ENCODE results near the gene ADARB1.

The ADARB1 gene

DNA sequence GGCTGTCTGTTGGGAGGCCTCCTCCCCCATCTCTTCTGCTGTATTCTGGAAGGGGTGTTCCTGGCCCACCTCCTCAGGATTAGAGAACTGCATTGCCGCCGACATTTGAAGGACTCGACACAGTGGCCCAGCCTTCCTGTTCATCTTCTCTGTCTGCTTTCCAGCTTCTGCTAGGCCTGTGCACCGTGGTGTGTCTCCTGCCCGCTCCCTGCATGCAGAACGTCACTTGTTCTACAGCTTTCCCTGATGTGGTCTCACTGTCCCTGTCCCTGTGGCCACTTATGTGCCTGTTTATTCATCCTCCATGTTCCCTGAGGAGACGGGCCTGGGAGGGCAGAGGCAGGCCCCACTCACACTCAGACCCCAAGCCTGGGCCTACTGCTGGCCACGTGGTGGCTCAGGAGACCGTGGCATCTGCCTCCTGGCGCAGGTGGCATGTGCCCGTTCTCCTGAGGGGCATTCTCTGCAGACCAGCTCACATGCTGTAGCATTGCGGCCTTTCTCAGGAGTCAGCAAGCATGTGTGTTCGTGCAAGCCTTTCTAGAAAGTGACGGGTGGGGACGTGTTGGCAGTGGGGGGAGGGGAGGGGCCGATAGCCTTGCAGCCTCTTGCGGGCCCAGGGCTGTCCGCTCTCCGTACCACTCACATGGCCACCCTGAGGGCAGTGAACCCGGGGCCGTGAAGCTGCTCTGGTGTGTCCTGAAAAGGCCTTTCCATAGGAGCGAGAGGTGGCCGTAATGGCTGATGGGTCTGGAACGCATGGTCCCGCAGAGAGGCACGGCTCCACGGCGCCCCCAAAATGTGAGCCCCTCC lies 177.5 kb downstream of the ADARB1 start:
- no peak overlapping the region for H3K27ac ChIP-seq
- TF ChIP-seq, protein P1, sequence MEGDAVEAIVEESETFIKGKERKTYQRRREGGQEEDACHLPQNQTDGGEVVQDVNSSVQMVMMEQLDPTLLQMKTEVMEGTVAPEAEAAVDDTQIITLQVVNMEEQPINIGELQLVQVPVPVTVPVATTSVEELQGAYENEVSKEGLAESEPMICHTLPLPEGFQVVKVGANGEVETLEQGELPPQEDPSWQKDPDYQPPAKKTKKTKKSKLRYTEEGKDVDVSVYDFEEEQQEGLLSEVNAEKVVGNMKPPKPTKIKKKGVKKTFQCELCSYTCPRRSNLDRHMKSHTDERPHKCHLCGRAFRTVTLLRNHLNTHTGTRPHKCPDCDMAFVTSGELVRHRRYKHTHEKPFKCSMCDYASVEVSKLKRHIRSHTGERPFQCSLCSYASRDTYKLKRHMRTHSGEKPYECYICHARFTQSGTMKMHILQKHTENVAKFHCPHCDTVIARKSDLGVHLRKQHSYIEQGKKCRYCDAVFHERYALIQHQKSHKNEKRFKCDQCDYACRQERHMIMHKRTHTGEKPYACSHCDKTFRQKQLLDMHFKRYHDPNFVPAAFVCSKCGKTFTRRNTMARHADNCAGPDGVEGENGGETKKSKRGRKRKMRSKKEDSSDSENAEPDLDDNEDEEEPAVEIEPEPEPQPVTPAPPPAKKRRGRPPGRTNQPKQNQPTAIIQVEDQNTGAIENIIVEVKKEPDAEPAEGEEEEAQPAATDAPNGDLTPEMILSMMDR (IDR thresholded peaks at IDR 0.05), result no peak
- TF ChIP-seq ZFX (IDR thresholded peaks at IDR 0.05; ENCODE audit: borderline replicate concordance), result no peak

DNA sequence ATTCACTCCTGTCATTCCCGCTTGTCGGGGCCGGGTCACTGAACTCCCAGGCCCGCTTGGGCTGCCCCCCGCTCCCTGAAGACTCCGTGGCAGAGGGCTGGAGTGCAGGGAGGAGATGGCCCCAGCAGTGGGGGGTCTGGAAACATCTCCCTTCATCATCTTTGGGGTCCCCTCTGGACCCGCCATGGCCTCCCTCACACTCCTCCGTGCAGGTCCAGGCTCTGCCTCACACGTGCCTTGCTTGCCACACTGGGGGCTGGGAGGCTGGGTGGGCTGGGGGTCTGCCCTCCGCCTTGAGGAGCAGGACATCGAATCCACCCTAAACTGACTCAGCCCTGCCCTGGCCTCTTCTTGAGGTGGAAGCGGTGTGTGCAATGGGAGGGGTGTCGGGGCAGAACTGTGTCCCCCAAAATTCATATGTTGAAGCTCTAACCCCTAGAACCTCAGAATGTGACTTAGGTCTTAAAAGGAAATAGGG lies 178.1 kb downstream of the ADARB1 start:
- no peak for TF ChIP-seq ZFX (IDR thresholded peaks at IDR 0.05; ENCODE audit: borderline replicate concordance)
- TF ChIP-seq, protein P1 (IDR thresholded peaks at IDR 0.05), result no peak
- H3K27ac ChIP-seq, result no peak overlapping the region

DNA sequence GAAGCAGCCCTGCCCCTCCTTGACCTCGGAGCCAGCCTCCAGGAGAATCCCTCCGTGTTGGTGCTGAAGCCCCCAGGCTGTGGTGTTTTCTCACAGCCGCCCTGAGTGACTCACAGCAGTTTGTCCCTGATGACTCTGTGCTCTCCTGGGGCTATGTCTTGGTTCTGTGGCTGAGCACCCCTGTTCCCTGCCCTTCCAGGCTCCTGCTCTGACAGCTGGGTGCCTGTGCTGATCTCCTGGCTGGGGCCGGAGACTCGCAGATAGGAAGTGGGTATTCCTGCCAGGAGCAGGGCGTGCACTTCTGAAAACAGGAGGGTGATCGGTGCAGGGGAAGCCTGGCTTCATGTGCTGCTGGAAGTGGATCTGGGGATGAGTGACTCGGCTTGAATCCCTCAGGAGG lies 178.8 kb downstream of the ADARB1 start:
- no peak for TF ChIP-seq ZFX (IDR thresholded peaks at IDR 0.05; ENCODE audit: borderline replicate concordance)
- TF ChIP-seq, protein P1 (IDR thresholded peaks at IDR 0.05), result no peak
- H3K27ac ChIP-seq, result no peak overlapping the region

DNA sequence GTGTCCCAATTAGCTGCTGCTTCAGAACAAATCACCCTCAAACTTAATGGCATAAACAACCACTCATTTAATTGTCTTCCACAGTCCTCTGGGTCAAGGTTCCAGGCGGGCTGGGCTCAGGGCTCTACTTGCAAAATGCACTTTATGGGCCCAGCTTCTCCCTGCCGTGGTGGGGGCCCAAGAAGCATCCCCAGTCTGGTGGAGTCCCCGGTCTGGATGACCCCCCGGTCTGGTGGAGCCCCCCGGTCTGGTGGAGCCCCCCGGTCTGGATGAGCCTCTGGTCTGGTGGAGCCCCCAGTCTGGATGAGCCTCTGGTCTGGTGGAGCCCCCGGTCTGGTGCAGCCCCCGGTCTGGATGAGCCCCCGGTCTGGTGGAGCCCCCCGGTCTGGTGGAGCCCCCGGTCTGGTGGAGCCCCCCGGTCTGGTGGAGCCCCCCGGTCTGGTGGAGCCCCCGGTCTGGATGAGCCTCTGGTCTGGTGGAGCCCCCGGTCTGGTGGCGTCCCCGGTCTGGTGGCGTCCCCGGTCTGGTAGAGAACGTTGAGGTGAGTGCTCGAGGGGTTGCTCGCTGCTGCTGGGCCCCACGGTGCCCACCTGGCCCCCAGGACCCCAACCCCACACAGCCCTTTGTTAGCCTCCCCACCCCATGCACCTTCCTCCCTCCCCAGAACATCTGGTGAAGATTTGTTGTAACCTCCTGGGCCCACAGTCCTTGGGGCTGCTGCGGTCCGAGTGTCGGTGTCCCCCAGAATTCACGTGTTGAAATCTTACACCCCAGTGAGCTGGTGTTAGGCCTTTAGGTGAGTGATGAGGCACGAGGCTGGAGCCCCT lies 179.5 kb downstream of the ADARB1 start:
- H3K27ac ChIP-seq, result no peak overlapping the region
- TF ChIP-seq ZFX (IDR thresholded peaks at IDR 0.05; ENCODE audit: borderline replicate concordance), result no peak
- TF ChIP-seq, protein P1 (IDR thresholded peaks at IDR 0.05), result no peak

DNA sequence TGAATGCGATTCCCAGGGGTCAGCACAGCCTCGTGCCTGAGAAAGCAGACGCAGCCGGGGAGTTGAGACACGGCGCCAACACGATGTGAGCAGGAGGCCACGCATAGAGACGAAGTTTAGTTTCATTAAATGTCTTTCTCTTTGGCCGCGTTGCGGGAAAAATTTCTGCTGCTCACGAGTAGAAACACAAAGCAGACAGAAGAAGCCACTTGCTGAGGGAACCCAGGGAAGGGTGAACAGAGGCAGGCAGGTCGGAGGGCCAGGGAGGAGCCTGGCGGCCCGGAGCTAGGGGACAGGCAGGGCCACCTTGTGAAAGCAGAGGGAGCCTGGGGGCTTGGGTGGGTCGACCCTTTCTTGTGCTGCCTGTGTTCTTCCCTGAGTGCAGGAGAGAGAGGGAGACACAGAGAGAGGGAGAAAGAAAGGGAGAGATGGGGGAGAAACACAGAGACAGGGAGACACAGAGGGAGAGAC lies 180.1 kb downstream of the ADARB1 start:
- TF ChIP-seq, protein P1 (IDR thresholded peaks at IDR 0.05), result no peak
- no peak for TF ChIP-seq ZFX (IDR thresholded peaks at IDR 0.05; ENCODE audit: borderline replicate concordance)
- no peak overlapping the region for H3K27ac ChIP-seq

DNA sequence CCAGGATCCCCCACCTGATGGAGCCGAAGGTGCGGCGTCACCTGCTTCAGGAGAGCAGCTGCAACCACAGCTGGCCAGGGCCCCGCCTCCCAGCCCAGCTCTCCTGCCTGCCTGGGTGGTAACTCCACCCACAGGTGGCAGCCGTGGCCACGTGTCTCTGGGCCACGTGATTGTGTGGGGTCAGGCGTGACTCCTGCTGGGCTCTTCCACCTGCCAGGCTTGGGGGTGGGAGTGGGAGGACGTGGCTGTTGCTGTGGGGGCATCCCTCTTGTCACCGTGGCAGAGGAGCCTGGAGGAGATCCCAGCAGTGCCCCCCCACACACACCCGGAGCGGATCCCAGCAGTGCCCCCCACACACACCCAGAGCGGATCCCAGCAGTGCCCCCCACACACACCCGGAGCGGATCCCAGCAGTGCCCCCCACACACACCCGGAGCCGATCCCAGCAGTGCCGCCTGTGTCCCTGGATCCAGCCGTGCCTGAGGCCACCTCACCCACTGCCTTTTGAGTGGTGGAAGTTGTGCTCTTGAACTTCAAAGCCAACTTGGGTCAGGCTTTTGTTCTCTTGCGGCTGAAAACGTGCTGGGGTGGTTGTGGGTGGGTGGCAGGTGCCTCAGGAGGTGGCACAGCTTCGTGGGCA lies 181.1 kb downstream of the ADARB1 start:
- no peak overlapping the region for H3K27ac ChIP-seq
- no peak for TF ChIP-seq ZFX (IDR thresholded peaks at IDR 0.05; ENCODE audit: borderline replicate concordance)
- TF ChIP-seq, protein P1 (IDR thresholded peaks at IDR 0.05), result no peak

Data from 22Rv1 (cell line).